Upper lobe of left lung (tissue), 6 donors: Measurements from ENCODE around the gene ACVRL1. TPM values are rescaled to one million over a fixed set of nuclear protein-coding genes. Genes with fewer than 3 reads are reported as not detected.

ENCODE experiments used
- ATAC-seq, 2 donors: fragments of 200-7000 bp; cut with Tn5 transposase; one replicate each; pipeline ENCODE4 v1.9.1; 2022; ENCODE audit warnings: mild to moderate bottlenecking in 2 of 2, moderate library complexity in 2 of 2; ENCODE audit not compliant: low FRiP score in 2 of 2
- DNase-seq, 2 donors: peaks; one replicate each; pipeline ENCODE4 v3.0.0-alpha.2; 2019 to 2020
- H3K27ac ChIP-seq, 4 donors: fragments of 200-600 bp; sonication (generic); one replicate each; pipeline ENCODE4 v1.5.1; 2016 to 2019
- H3K27me3 ChIP-seq, 4 donors: fragments of 200-600 bp; sonication (generic); one replicate each; pipeline ENCODE4 v1.5.1; 2017 to 2019
- H3K36me3 ChIP-seq, 4 donors: fragments of 200-600 bp; sonication (generic); one replicate each; pipeline ENCODE4 v1.5.1; 2016 to 2019
- H3K4me1 ChIP-seq, 4 donors: fragments of 200-600 bp; sonication (generic); one replicate each; pipeline ENCODE4 v1.5.1; 2018 to 2019
- H3K4me3 ChIP-seq, 4 donors: fragments of 200-600 bp; sonication (generic); one replicate each; pipeline ENCODE4 v1.5.1; 2017 to 2019; ENCODE audit warnings: mild to moderate bottlenecking in 2 of 4, moderate library complexity in 1 of 4
- H3K9me3 ChIP-seq, 4 donors: fragments of 200-600 bp; sonication (generic); one replicate each; pipeline ENCODE4 v1.5.1; 2018 to 2019
- EP300 ChIP-seq, 4 donors: sonication (generic); formaldehyde crosslinking; IDR thresholded peaks; one replicate each; pipeline ENCODE4 v1.5.1; 2017; ENCODE audit warnings: antibody characterized with exemption in 4 of 4, control low read depth in 2 of 4
- POLR2A ChIP-seq, 4 donors: fragments of 450-650 bp; IDR thresholded peaks; one replicate each; pipeline ENCODE4 v1.5.1; 2016 to 2017; ENCODE audit warnings: antibody characterized with exemption in 4 of 4, mild to moderate bottlenecking in 2 of 4
- POLR2AphosphoS5 ChIP-seq, 2 donors: sonication (generic); formaldehyde crosslinking; IDR thresholded peaks; one replicate each; pipeline ENCODE4 v1.5.1; 2017; ENCODE audit warnings: antibody characterized with exemption in 2 of 2
- WGBS, 2 donors: methylation state at CpG; one replicate each; pipeline ENCODE4 v1.1.5; 2017 to 2018; 5-methylcytosine and 5-hydroxymethylcytosine counted together
- total RNA-seq, 6 donors: library from RNA; depleted of rRNA in 4 of 6; stranded (reverse); fragments of >200 nt in 4 of 6; gene quantifications; one replicate each; pipeline versions ENCODE4 v1.1.0 to v1.2.1, GENCODE V29; 2016 to 2021
- TF ChIP-seq, protein P1 (sequence below), 6 experiments: fragments of 450-650 bp in 4 of 6; fragments of 200-600 bp in 2 of 6; sonication (generic) in 2 of 6; IDR thresholded peaks; one replicate each; pipeline ENCODE4 v1.5.1; 2016 to 2019; ENCODE audit warnings: antibody characterized with exemption in 6 of 6
- donor health status: DM: no; HTN: no; CAD: no; lungs with moderate emphysema.
- donor health status: DM: no; HTN: yes; CAD: no; lungs with severe emphysema.

The ACVRL1 gene
- total RNA-seq, 6 donors from 2014 or later = 62.9 to 265 (median 180) TPM

DNA sequence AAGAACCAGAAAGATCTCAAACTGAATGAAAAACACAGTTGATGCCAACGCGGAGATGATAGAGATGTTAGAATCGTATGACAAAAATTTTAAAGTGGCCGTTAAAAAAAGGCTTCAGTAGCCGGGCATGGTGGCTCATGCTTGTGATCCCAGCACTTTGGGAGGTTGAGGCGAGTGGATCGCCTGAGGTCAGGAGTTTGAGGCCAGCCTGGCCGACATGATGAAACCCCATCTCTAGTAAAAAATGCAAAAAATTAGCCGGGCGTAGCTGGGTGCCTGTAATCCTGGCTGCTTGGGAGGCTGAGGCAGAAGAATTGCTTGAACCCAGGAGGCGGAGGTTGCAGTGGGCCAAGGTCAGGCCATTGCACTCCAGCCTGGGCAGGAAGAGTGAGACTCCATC is 5.4 kb upstream of the ACVRL1 start:
- Histone ChIP-seq H3K4me1 (peaks cover 32 to 40% (median 37%) of the 10 kb centered on the region in 4 donors), H3K27me3 (peaks cover 0 to 3% (median under 1%) of the 10 kb centered on the region in 4 donors), H3K36me3 (no peaks in the 10 kb centered on the region), H3K4me3 (no peak overlapping the region), H3K27ac (peak overlapping the region in 1 of 4 donors; percentile 99), H3K9me3 (no peaks in the 10 kb centered on the region)
- 94 to 96% methylated on average over 11 of the region's 11 CpGs for WGBS, 2 donors
- no peak for DNase-seq
- ATAC-seq = no peak
- TF ChIP-seq POLR2A (IDR thresholded peaks at IDR 0.05) = no peak
- TF ChIP-seq, protein P1, sequence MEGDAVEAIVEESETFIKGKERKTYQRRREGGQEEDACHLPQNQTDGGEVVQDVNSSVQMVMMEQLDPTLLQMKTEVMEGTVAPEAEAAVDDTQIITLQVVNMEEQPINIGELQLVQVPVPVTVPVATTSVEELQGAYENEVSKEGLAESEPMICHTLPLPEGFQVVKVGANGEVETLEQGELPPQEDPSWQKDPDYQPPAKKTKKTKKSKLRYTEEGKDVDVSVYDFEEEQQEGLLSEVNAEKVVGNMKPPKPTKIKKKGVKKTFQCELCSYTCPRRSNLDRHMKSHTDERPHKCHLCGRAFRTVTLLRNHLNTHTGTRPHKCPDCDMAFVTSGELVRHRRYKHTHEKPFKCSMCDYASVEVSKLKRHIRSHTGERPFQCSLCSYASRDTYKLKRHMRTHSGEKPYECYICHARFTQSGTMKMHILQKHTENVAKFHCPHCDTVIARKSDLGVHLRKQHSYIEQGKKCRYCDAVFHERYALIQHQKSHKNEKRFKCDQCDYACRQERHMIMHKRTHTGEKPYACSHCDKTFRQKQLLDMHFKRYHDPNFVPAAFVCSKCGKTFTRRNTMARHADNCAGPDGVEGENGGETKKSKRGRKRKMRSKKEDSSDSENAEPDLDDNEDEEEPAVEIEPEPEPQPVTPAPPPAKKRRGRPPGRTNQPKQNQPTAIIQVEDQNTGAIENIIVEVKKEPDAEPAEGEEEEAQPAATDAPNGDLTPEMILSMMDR (IDR thresholded peaks at IDR 0.05) = no peak
- TF ChIP-seq EP300 (IDR thresholded peaks at IDR 0.05) = no peak
- TF ChIP-seq POLR2AphosphoS5 (IDR thresholded peaks at IDR 0.05) = no peak

GRCh38 chr12:51904951-51905470 is 2.3 kb upstream of the ACVRL1 start:
- Histone ChIP-seq H3K4me1 (peaks cover 16 to 39% (median 31%) of the 10 kb centered on the region in 4 donors), H3K27me3 (peaks cover 0 to 10% (median 9%) of the 10 kb centered on the region in 4 donors), H3K36me3 (no peaks in the 10 kb centered on the region), H3K9me3 (no peaks in the 10 kb centered on the region), H3K4me3 (peak overlapping the region in 1 of 4 donors; percentile 7), H3K27ac (peak overlapping the region; percentile 95 to 99 (median 95))
- DNase-seq = no peak
- peak; percentile 59 to 61 for ATAC-seq
- TF ChIP-seq EP300 (IDR thresholded peaks at IDR 0.05) (peak in 1 of 4 donors; percentile 86), POLR2AphosphoS5 (IDR thresholded peaks at IDR 0.05) (peak; percentile 11 to 80), POLR2A (IDR thresholded peaks at IDR 0.05) (no peak)
- TF ChIP-seq, protein P1 (IDR thresholded peaks at IDR 0.05) = no peak

- H3K27me3 ChIP-seq = peaks cover 0 to 10% (median 9%) of the 10 kb centered on the region in 4 donors
- H3K27ac ChIP-seq = peak overlapping the region; percentile 95 to 99 (median 95)
- peak overlapping the region in 3 of 4 donors; percentile 45 to 63 (median 61) for H3K4me3 ChIP-seq
- peaks cover 22 to 46% (median 36%) of the 10 kb centered on the region in 4 donors for H3K4me1 ChIP-seq
- peak in 1 of 2 donors; percentile 72 for DNase-seq
- H3K36me3 ChIP-seq = no peaks in the 10 kb centered on the region
- peak; percentile 66 to 86 for ATAC-seq
- TF ChIP-seq EP300 (IDR thresholded peaks at IDR 0.05) (peak; percentile 39 to 94 (median 75)), POLR2A (IDR thresholded peaks at IDR 0.05) (peak in 2 of 4 donors; percentile 32 to 44), POLR2AphosphoS5 (IDR thresholded peaks at IDR 0.05) (peak; percentile 52 to 89)
- TF ChIP-seq, protein P1 (IDR thresholded peaks at IDR 0.05) = no peak
- WGBS, 2 donors = 48 to 52% methylated on average over 17 to 18 of the region's 18 CpGs
- H3K9me3 ChIP-seq = no peaks in the 10 kb centered on the region
These were observed 1.6 kb upstream of the ACVRL1 start for GRCh38 chr12:51905471-51906429.

DNA sequence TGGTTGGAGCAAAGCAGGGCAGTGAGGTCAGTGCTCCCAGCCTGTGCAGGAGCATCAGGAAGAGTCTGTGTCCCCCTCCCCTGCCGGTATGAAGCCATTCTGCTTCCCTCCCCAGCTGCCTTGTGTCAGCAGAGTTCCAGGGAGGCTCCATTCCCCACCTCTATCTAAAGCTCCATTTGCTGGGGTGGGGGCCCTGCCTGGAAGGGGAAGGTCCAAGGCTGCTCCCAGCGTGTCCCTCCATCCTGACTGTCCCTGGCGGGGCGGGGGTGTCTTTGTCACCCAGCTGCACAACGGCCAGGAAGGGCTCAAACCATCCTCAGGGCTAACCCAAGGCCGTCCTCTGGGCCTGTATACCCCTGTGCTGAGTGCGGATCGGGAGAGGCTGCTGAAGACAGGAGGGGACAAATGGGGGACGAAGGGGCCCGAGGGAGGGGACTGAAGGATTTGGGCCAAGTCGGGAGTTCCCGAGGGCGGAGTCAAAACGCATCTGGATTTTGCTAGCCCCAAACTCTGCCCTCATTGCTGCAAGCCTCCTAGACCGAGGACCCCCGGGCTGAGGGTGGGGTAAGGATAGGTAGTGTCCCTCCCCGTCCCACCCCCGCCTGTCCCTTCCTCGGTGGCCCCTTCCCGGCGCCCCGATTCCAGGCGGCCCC is 748 bp upstream of the ACVRL1 start:
- TF ChIP-seq EP300 (IDR thresholded peaks at IDR 0.05) (no peak), POLR2AphosphoS5 (IDR thresholded peaks at IDR 0.05) (peak in 1 of 2 donors; percentile 5), POLR2A (IDR thresholded peaks at IDR 0.05) (peak in 2 of 4 donors; percentile 4 to 13)
- TF ChIP-seq, protein P1 (IDR thresholded peaks at IDR 0.05) = peak in 1 of 6 experiments; percentile 4
- H3K9me3 ChIP-seq = no peaks in the 10 kb centered on the region
- H3K36me3 ChIP-seq = no peaks in the 10 kb centered on the region
- peak; percentile 1 to 6 for ATAC-seq
- peak overlapping the region; percentile 31 to 63 (median 53) for H3K4me3 ChIP-seq
- WGBS, 2 donors = 33 to 43% methylated on average over 16 of the region's 23 CpGs
- peak overlapping the region; percentile 95 to 99 (median 95) for H3K27ac ChIP-seq
- peaks cover 0 to 10% (median 9%) of the 10 kb centered on the region in 4 donors for H3K27me3 ChIP-seq
- no peak for DNase-seq
- peaks cover 29 to 52% (median 44%) of the 10 kb centered on the region in 4 donors for H3K4me1 ChIP-seq
